Thyroid gland (tissue), 4 donors: ENCODE data around the gene PRKCA. TPM values are rescaled to one million over a fixed set of nuclear protein-coding genes. Genes with fewer than 3 reads are reported as not detected.

ENCODE experiments used
- DNase-seq, 2 donors: peaks; one replicate each; pipeline ENCODE4 v3.0.0-alpha.2; 2019
- H3K27ac ChIP-seq, 3 donors: fragments of 200-600 bp; sonication (generic); 1 replicate in 2 of 3; 2 replicates in 1 of 3; pipeline ENCODE4 v1.5.1; 2016 to 2019; ENCODE audit warnings: mild to moderate bottlenecking in 1 of 3, moderate library complexity in 1 of 3
- H3K27me3 ChIP-seq: fragments of 200-600 bp; sonication (generic); one replicate; pipeline ENCODE4 v1.5.1; 2019
- H3K36me3 ChIP-seq, 2 donors: fragments of 200-600 bp; sonication (generic); one replicate each; pipeline ENCODE4 v1.5.1; 2016 to 2019
- H3K4me1 ChIP-seq, 2 donors: fragments of 200-600 bp; sonication (generic); one replicate each; pipeline ENCODE4 v1.5.1; 2017 to 2019
- H3K4me3 ChIP-seq, 3 donors: fragments of 200-600 bp; sonication (generic); replicated peaks in 1 of 3; 1 replicate in 2 of 3; 2 replicates in 1 of 3; pipeline ENCODE4 v1.5.1; 2016; ENCODE audit warnings: mild to moderate bottlenecking in 1 of 3
- H3K9me3 ChIP-seq: fragments of 200-600 bp; sonication (generic); one replicate; pipeline ENCODE4 v1.5.1; 2017
- CTCF ChIP-seq, 6 experiments: fragments of 200-600 bp in 3 of 6; fragments of 450-650 bp in 3 of 6; sonication (generic) in 3 of 6; IDR thresholded peaks; one replicate each; pipeline ENCODE4 v1.5.1; 2016 to 2019; ENCODE audit warnings: antibody characterized with exemption in 6 of 6, mild to moderate bottlenecking in 2 of 6, inconsistent platforms in 1 of 6, moderate library complexity in 1 of 6
- POLR2A ChIP-seq, 2 donors: fragments of 450-650 bp; IDR thresholded peaks; one replicate each; pipeline ENCODE4 v1.6.1; 2017; ENCODE audit warnings: antibody characterized with exemption in 2 of 2, mild to moderate bottlenecking in 2 of 2, moderate library complexity in 1 of 2
- WGBS, 2 donors: methylation state at CpG; one replicate each; pipeline ENCODE4 v1.1.5; 2017; 5-methylcytosine and 5-hydroxymethylcytosine counted together
- intact Hi-C: fragments of 100-400 bp; cut with DNase I; formaldehyde crosslinking; loops from one replicate; pipeline ENCODE4 v1.15.1; 2023
- total RNA-seq, 4 donors: library from RNA; depleted of rRNA; stranded (reverse); fragments of >200 nt; gene quantifications; one replicate each; pipeline ENCODE4 v1.2.3, GENCODE V29; 2016

Gene PRKCA
- total RNA-seq, 4 donors from 2014 or later = 6.7 to 24.2 (median 15.3) TPM

DNA sequence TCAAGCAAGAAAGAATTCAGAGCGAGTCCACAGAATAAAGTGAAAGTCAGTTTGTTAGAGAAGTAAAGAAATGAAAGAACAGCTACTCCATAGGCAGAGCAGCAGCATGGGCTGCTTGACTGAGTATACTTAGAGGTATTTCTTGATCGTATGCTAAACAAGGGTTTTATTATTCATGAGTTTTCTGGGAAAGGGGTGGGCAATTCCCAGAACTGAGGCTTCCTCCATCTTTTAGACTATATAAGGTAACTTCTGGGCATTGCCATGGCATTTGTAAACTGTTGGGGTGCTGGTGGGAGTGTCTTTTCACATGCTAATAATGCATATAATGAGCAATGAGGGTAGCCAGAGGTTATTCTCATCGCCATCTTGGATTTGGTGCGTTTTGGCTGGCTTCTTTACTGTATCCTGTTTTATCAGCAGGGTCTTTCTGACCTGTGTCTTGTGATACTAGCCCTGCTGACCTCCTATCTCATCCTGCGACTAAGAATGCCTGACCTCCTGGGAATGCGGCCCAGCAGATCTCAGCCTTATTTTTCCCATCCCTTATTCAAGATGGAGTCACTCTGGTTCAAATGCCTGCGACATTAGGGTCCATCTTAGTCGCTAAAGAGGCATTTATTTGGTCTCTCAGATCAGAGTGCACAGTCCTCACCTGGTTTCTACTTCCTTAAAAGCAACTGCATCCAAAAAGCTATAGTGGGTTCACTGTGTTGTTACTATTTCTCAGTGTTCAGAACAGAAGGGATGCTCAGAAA lies 432.0 kb downstream of the PRKCA start:
- intact Hi-C loops = no loop called here

GRCh38 chr17:66737524-66737923 lies 435.1 kb downstream of the PRKCA start:
- Histone ChIP-seq H3K27me3 (no peaks in the 10 kb centered on the region), H3K36me3 (no peaks in the 10 kb centered on the region), H3K4me3 (no peak overlapping the region), H3K27ac (no peak overlapping the region), H3K9me3 (no peaks in the 10 kb centered on the region), H3K4me1 (no peaks in the 10 kb centered on the region)
- DNase-seq = no peak
- 61 to 65% methylated on average over 12 of the region's 12 CpGs for whole genome bisulfite sequencing, 2 donors
- peak in 2 of 6 experiments; percentile 13 for TF ChIP-seq CTCF (IDR thresholded peaks at IDR 0.05)
- no peak for TF ChIP-seq POLR2A (IDR thresholded peaks at IDR 0.05)
- intact Hi-C loops = no loop called here

More for the DNA sequence above, 432.0 kb downstream of the PRKCA start:
- TF ChIP-seq CTCF (IDR thresholded peaks at IDR 0.05) = no peak
- no peak overlapping the region for H3K27ac ChIP-seq
- no peak for DNase-seq
- H3K4me1 ChIP-seq = peaks cover 0 to 7% of the 10 kb centered on the region in 2 donors
- H3K36me3 ChIP-seq = no peaks in the 10 kb centered on the region
- 85 to 95% methylated on average over 8 of the region's 8 CpGs for WGBS, 2 donors
- no peaks in the 10 kb centered on the region for H3K9me3 ChIP-seq
- H3K4me3 ChIP-seq = no peak overlapping the region
- H3K27me3 ChIP-seq = no peaks in the 10 kb centered on the region

- TF ChIP-seq CTCF (IDR thresholded peaks at IDR 0.05) (no peak), POLR2A (IDR thresholded peaks at IDR 0.05) (no peak)
- DNase-seq = no peak
- Histone ChIP-seq H3K27ac (no peak overlapping the region), H3K9me3 (no peaks in the 10 kb centered on the region), H3K4me1 (no peaks in the 10 kb centered on the region), H3K4me3 (no peak overlapping the region), H3K36me3 (no peaks in the 10 kb centered on the region), H3K27me3 (no peaks in the 10 kb centered on the region)
- intact Hi-C loops = no loop called here
- 80 to 87% methylated on average over 4 of the region's 4 CpGs for WGBS, 2 donors
Observed at GRCh38 chr17:66738301-66738700, 435.9 kb downstream of the PRKCA start.

DNA sequence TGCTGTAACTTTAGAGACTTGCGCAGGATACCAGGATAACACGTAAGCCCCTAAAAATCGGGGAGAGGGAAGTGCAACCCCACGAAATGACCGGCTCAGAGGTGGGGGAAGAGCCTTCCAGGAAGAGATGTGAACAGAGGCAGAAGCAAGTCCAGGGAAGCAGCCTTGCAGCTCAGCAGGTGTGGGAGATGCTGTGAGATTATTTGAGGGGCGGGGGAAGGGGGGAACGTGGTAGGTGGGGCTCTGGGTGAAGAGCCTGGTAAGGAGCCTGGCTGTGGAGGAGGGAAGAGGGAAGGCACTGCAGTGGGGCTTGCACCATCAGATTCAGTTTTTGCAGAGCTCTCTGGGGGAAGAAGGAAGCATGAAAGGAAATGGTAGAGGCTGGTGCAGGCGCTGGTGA lies 437.1 kb downstream of the PRKCA start:
- Histone ChIP-seq H3K4me3 (no peak overlapping the region), H3K27ac (no peak overlapping the region), H3K36me3 (no peaks in the 10 kb centered on the region), H3K27me3 (no peaks in the 10 kb centered on the region), H3K9me3 (no peaks in the 10 kb centered on the region), H3K4me1 (no peaks in the 10 kb centered on the region)
- intact Hi-C loops = no loop called here
- WGBS, 2 donors = 83 to 85% methylated on average over 8 of the region's 8 CpGs
- TF ChIP-seq POLR2A (IDR thresholded peaks at IDR 0.05) (no peak), CTCF (IDR thresholded peaks at IDR 0.05) (no peak)
- no peak for DNase-seq

DNA sequence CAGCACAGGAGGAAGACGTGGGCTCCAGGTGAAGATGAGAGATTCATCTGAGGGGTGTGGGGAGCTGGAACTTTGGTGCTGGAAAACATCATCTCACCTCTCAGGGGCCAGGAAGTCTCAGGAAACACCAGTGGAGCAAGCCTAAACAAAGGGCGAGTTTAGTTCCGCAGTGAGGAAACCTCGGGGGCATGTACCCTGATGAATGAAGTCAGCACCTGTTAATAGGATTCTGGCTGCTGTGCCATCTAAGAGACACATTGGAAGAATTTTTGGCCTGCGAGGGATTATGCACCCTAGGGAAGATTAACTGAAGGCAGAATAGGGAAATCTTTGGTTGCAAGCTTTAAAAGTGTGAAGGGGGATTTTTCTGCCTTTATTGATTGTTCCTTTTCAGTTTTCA lies 437.8 kb downstream of the PRKCA start:
- H3K9me3 ChIP-seq = no peaks in the 10 kb centered on the region
- TF ChIP-seq POLR2A (IDR thresholded peaks at IDR 0.05) (no peak), CTCF (IDR thresholded peaks at IDR 0.05) (no peak)
- no peak for DNase-seq
- 83 to 92% methylated on average over 5 of the region's 5 CpGs for WGBS, 2 donors
- no peak overlapping the region for H3K27ac ChIP-seq
- no peaks in the 10 kb centered on the region for H3K27me3 ChIP-seq
- H3K4me3 ChIP-seq = no peak overlapping the region
- intact Hi-C loops = no loop called here
- no peaks in the 10 kb centered on the region for H3K4me1 ChIP-seq
- no peaks in the 10 kb centered on the region for H3K36me3 ChIP-seq
